Loucy (cell line): ENCODE results near the gene PALM3.

Source experiments
- EZH2phosphoT487 ChIP-seq: fragments of 200-600 bp; IDR thresholded peaks from 2 replicates; pipeline ENCODE4 v1.6.1; 2018; ENCODE audit warnings: antibody characterized with exemption, mild to moderate bottlenecking, moderate library complexity, borderline replicate concordance
- TF ChIP-seq, protein P1 (sequence below): fragments of 200-600 bp; sonication (generic); conservative IDR thresholded peaks from 2 replicates; pipeline ENCODE4 v1.5.1; 2014; ENCODE audit warnings: mild to moderate bottlenecking, antibody characterized with exemption, low read length

DNA sequence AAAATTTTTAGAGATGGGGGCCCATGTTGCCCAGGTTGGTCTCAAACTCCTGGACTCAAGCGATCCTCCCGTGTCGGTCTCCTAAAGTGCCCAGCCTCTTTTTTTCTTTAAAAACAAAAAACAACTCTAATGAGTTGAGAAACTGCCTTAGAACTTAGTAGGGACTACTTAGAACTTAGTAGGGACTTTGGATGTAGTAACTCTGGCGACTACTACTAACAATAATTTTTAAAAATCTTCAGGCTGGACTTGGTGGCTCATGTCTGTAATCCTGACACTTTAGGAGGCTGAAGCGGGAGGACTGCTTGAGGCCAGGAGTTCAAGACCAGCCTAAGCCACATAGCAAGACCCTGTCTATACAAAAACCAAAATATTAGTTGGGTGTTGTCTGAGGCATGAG is 24.2 kb upstream of the PALM3 start:
- TF ChIP-seq, protein P1, sequence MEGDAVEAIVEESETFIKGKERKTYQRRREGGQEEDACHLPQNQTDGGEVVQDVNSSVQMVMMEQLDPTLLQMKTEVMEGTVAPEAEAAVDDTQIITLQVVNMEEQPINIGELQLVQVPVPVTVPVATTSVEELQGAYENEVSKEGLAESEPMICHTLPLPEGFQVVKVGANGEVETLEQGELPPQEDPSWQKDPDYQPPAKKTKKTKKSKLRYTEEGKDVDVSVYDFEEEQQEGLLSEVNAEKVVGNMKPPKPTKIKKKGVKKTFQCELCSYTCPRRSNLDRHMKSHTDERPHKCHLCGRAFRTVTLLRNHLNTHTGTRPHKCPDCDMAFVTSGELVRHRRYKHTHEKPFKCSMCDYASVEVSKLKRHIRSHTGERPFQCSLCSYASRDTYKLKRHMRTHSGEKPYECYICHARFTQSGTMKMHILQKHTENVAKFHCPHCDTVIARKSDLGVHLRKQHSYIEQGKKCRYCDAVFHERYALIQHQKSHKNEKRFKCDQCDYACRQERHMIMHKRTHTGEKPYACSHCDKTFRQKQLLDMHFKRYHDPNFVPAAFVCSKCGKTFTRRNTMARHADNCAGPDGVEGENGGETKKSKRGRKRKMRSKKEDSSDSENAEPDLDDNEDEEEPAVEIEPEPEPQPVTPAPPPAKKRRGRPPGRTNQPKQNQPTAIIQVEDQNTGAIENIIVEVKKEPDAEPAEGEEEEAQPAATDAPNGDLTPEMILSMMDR = no peak
- TF ChIP-seq EZH2phosphoT487 = no peak
